NCI-H345 treated with DMSO at 0.1 percent for 48 hours (cell line): ENCODE measurements around the gene PLCB3.
"Not testable (repeated sequence)": the region's sequence is repeated elsewhere in the genome, so short reads cannot be mapped to it uniquely, and the experiment has no call there.

ENCODE experiments used
- DNase-seq: peaks from one replicate; lab custom pipeline; 2025; ENCODE audit not compliant: unreplicated experiment; lab: John Stamatoyannopoulos, UW

PLCB3 gene

GRCh38 chr11:64303109-64304031 lies 52.0 kb downstream of the PLCB3 start:
- DNase-seq, result no peak

GRCh38 chr11:64304032-64304315 lies 52.6 kb downstream of the PLCB3 start:
- no peak for DNase-seq

GRCh38 chr11:64304316-64305072 lies 53.2 kb downstream of the PLCB3 start:
- peak; percentile 84 for DNase-seq

DNA sequence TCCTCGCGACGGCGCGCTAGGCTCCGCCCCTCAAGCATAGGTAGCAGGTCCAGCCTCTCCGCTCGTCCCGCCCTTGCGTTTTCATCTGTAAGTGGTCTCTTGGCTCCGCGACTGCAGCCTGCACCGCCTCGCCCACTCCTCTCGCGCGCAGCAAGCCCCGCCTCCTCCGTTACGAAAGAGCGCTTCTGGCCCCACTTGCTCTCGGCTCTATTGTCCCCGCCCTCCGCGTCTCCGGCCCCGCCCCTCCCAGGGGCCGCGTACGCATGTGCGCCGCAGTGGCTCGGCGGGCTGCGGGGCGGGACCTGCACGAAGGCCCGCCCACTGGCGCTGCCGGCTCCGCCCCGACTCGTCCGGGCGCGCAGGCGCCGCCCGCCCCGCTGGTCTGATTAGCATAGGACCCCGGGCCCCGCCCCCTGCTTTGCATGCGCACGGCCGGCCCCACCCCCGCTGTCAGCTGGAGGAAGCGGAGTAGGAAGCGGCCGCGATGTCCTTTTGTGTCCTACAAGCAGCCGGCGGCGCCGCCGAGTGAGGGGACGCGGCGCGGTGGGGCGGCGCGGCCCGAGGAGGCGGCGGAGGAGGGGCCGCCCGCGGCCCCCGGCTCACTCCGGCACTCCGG lies 53.9 kb downstream of the PLCB3 start, which contains the start of gene ESRRA:
Gene ESRRA (plus strand): TSS at position 450 of the 616 bp plus-strand sequence. CDS start 1,656 bp downstream, outside the sequence.
- DNase-seq, result peak; percentile 100

DNA sequence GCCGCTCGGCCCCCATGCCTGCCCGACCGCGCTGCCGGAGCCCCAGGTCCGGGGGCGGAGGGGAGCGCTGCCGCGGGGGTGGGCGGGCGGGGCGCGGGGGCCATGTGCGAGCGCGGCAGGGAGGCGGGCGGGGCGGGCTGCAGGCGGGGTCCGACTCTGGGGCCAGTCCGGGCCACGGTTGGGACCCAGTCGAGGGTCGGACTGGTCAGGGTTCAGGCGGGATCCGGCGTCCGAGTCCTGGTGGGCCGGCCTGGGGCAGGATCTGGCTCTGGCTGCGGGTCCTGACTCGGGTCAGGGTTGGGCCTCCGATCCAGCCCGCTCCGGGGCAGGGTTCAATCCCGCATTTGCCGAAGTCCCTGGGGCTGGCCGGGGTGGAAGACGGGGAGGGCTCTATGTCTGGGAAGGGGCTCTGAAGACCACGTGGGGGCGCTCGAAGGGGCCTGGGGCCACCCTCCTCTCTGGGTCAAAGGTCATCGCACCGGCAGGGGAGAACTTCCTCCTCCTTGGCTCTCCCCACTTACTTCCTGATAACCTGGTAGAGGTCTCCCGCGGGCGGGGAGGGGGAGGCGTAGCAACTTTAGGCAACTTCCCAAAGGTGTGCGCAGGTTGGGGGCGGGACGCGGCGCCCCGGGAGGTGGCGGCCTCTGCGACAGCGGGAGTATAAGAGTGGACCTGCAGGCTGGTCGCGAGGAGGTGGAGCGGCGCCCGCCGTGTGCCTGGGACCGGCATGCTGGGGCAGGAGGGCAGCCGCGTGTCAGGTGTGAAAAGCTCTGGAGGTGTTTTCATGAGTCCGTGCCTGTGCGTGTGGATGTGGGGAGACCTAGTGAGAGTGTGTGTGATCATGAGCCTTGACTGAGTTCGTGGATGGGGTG lies 54.6 kb downstream of the PLCB3 start:
- DNase-seq, result peak; percentile 19

DNA sequence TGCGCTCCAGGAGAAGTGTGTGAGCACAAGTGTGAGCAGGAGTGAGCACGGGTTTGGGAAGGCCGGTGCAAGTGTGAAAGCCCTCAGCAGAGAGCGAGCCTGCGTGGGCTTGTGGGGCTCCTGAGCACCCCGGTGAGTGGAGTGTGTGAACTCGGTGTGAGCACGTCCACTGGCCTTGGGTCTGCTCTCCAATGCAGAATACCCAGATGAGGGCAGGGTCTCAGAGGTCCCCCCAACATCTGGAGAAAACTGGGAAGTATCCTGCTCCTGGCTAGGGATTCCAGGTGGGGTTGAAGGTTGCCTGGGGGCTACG lies 55.2 kb downstream of the PLCB3 start:
- no peak for DNase-seq

DNA sequence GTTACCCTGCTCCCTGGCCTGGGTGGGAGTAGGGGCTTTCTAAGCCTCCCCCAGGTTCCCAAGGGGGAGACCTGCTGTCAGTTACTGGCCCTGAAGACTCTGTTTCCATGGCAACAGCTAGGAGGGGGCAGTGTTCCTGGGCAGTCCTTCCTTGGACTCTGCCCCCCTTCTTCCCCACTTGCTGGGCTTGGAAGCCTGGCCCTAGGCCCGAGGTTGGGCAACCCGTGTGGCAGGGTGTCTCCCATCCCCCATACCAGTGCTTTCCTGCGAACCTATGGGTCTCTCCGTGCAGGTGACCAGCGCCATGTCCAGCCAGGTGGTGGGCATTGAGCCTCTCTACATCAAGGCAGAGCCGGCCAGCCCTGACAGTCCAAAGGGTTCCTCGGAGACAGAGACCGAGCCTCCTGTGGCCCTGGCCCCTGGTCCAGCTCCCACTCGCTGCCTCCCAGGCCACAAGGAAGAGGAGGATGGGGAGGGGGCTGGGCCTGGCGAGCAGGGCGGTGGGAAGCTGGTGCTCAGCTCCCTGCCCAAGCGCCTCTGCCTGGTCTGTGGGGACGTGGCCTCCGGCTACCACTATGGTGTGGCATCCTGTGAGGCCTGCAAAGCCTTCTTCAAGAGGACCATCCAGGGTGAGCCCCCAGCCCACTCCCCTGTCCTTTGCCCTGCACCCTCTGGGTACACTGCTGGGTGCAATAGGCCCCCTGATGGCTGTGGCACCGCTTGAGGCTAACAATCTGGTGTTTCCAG lies 55.7 kb downstream of the PLCB3 start:
- DNase-seq, result no peak

GRCh38 chr11:64307795-64308194 lies 56.5 kb downstream of the PLCB3 start:
- DNase-seq, result not testable (repeated sequence)

DNA sequence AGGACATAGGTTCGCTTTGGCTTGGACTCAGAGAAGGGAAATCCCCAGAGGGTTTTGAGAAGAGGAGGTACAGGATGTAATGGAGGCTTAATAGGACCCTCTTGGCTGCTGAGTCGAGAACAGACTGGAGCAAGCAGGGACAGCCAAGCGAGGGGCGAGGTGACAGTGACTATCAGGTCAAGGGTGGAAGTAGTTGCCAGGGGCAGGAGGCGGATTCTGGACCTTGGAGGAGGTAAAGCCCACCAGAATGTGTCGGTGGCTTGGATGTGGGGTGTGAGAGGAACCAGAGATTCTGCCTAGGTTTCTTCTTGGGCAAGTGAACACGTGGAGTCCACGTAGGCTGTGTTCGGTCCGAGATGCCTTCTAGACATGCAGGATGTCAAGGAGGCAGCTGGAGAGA lies 61.6 kb downstream of the PLCB3 start:
- DNase-seq, result no peak

DNA sequence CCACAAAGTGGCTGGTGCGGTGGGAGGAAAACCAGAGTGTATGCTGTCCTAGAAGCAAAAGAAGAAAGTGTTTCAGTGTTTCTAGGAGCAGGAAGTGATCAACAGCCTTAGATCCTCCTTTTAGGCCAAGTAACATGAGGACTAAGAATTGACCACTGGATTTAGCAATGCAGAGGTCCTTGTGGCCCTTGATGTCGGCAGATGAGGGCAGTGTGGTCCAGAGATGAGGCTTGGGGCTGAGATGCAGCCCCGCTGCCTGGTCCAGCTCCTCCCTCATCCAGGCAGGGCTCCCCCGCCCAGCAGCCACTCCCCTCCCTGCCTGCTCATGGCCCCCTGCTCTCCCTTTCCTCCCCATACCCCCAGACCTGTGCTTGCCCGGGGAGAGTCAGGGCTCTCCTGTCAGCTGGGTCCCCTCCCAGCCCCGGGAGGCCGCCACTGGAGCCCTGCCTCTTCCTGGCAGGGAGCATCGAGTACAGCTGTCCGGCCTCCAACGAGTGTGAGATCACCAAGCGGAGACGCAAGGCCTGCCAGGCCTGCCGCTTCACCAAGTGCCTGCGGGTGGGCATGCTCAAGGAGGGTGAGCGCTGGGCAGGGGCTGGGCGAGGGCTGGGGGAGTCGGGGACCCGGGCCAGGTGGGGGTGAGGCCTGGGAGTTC lies 62.3 kb downstream of the PLCB3 start:
- DNase-seq, result no peak

DNA sequence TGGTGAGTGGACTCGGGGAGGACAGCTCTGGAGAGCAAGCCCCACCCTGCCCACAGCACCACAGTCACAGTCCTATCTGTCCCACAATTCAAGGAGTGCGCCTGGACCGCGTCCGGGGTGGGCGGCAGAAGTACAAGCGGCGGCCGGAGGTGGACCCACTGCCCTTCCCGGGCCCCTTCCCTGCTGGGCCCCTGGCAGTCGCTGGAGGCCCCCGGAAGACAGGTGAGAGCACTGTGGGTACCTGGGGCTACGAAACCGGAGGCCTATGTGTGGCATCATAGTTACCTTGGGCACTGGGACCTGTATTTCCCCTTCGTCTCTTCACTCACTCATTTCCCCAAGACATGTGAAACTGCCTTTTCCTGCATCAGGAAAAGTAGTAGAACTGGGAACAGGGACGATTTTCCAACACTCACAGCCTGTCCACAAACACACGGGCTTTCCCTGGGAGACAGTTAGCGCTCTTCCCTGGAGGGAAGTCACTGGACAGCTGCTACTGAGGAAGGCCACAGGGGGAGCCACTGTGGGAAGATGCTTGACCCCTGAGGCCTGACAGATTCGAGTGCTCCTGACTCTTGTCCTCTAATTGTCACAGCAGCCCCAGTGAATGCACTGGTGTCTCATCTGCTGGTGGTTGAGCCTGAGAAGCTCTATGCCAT lies 62.9 kb downstream of the PLCB3 start:
- no peak for DNase-seq

DNA sequence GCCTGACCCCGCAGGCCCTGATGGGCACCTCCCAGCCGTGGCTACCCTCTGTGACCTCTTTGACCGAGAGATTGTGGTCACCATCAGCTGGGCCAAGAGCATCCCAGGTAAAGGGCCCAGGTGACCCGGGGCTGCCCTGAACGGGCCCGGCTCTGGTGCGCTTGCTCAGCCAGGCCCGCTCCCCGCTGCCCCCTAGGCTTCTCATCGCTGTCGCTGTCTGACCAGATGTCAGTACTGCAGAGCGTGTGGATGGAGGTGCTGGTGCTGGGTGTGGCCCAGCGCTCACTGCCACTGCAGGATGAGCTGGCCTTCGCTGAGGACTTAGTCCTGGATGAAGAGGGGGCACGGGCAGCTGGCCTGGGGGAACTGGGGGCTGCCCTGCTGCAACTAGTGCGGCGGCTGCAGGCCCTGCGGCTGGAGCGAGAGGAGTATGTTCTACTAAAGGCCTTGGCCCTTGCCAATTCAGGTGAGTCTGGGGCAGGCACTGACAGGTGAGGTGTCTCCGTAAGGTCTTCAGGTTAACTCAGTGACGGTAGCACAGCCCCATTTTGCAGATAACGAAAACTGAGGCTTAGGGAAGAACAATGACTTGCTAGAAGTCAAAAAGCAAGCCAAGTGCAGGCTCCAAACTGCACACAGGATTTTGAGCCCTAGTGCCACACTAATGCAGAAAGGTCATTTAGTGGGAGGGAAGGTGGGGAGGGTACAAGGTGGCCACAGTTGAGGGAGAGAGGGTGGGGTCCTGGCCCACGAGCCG lies 63.7 kb downstream of the PLCB3 start:
- no peak for DNase-seq

- DNase-seq, result not testable (repeated sequence)
Observed at GRCh38 chr11:64315667-64316526, 64.6 kb downstream of the PLCB3 start.

GRCh38 chr11:64316672-64317324 lies 65.5 kb downstream of the PLCB3 start:
- no peak for DNase-seq

DNA sequence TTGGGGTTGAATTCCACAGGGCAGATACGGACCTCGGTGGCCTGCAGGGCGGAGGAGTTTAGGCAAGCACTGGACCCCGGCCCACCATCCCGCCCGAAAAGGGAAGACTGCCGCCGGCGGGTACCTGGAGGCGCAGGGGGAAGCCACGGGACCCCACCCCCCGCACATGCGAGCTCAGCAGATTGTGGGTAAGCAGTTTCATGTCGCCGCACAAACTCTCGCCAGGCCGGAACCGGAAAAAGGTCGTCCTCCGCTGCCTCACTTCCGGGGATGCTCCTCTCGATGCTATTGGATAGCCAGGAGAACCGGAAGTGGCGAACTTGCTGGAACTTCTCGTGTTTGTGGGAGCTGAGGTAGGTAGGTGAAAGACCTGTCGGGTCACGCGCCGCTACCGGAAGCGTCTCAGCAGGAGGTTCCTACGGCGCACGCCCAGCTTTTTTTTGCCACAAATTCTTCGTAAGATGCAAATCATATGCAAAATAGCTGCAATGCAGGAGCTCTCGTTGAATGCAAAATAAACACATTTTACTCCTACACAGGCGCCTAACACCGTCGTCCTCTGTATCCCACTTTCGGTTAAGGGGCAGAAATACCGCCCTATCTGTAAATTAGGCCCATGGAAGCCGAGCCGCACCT lies 66.1 kb downstream of the PLCB3 start, which contains the start of gene TRMT112:
Gene TRMT112 (minus strand): TSS at position 235 of the 636 bp plus-strand sequence. CDS start 33 bp downstream, at position 202.
- DNase-seq, result peak; percentile 98

DNA sequence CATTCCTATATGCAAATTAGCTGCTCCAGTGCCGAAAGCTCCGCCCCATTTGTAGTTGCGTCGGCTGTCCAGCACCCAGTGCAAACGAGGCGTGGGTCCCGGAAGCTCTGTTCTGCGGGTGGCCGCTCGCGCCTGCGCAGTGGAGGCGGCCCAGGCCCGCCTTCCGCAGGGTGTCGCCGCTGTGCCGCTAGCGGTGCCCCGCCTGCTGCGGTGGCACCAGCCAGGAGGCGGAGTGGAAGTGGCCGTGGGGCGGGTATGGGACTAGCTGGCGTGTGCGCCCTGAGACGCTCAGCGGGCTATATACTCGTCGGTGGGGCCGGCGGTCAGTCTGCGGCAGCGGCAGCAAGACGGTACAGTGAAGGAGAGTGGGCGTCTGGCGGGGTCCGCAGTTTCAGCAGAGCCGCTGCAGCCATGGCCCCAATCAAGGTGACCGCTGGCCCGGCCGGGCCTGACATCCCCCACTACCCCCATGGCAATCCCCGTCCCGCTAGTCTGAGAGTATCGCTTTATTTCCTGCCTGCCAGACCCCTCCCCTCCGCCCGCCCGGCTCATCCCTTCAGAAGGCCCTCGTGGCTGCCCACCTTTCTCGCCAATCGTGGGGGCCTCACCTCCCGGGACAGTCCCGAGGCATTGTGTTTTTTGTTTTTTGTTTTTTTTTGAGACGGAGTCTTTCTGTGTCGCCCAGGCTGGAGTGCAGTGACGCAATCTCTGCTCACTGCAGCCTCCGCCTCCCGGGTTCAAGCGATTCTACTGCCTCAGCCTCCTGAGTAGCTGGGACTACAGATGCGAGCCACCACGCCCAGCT lies 66.8 kb downstream of the PLCB3 start, which contains the start of gene PRDX5:
Gene PRDX5 (plus strand): TSS at position 161 of the 805 bp plus-strand sequence. CDS start 95 bp downstream, at position 256.
- peak; percentile 96 for DNase-seq
